ENCODE measurements around the gene ZCCHC24. TPM values are rescaled to one million over a fixed set of nuclear protein-coding genes. Genes with fewer than 3 reads are reported as not detected.

The ZCCHC24 gene
- total RNA-seq, 6 experiments from 2014 or later = 33.2 to 40.3 (median 37.5) TPM

GRCh38 chr10:79377557-79378382 lies 67.7 kb downstream of the ZCCHC24 start:
- Mint-ChIP-seq H3K4me3 (no peak overlapping the region), H3K9me3 (no peaks in the 10 kb centered on the region)

GRCh38 chr10:79376751-79377556 lies 68.5 kb downstream of the ZCCHC24 start:
- no peaks in the 10 kb centered on the region; the same call in 1 of the 2 replicates for H3K36me3 Mint-ChIP-seq (ENCODE audit: low read depth)
- DNase-seq = no peak
- H3K4me3 Mint-ChIP-seq = no peak overlapping the region
- peaks cover 54% of the 10 kb centered on the region for H3K4me1 Mint-ChIP-seq (ENCODE audit: low read depth)
- H3K27ac Mint-ChIP-seq = no peak overlapping the region
- TF ChIP-seq CTCF (IDR thresholded peaks at IDR 0.05) = no peak
- no peaks in the 10 kb centered on the region for H3K9me3 Mint-ChIP-seq
- H3K27me3 Mint-ChIP-seq (ENCODE audit: insufficient read depth) = peaks cover 8% of the 10 kb centered on the region

More at GRCh38 chr10:79377557-79378382, 67.7 kb downstream of the ZCCHC24 start:
- peaks cover 9% of the 10 kb centered on the region for H3K27me3 Mint-ChIP-seq (ENCODE audit: insufficient read depth)
- no peak for TF ChIP-seq CTCF (IDR thresholded peaks at IDR 0.05)
- H3K4me1 Mint-ChIP-seq (ENCODE audit: low read depth) = peaks cover 61% of the 10 kb centered on the region
- H3K36me3 Mint-ChIP-seq (ENCODE audit: low read depth) = peaks cover 4% of the 10 kb centered on the region
- DNase-seq = no peak
- H3K27ac Mint-ChIP-seq = no peak overlapping the region

GRCh38 chr10:79376078-79376628 lies 69.3 kb downstream of the ZCCHC24 start:
- H3K4me1 Mint-ChIP-seq (ENCODE audit: low read depth) = peaks cover 46% of the 10 kb centered on the region
- no peaks in the 10 kb centered on the region for H3K9me3 Mint-ChIP-seq
- H3K27ac Mint-ChIP-seq = peak overlapping the region; percentile 82; the same call in 1 of the 2 replicates
- no peak for TF ChIP-seq CTCF (IDR thresholded peaks at IDR 0.05)
- H3K27me3 Mint-ChIP-seq (ENCODE audit: insufficient read depth) = peaks cover 4% of the 10 kb centered on the region
- H3K36me3 Mint-ChIP-seq (ENCODE audit: low read depth) = no peaks in the 10 kb centered on the region; the same call in 1 of the 2 replicates
- H3K4me3 Mint-ChIP-seq = no peak overlapping the region
- DNase-seq = no peak

- peaks cover 4% of the 10 kb centered on the region for H3K27me3 Mint-ChIP-seq (ENCODE audit: insufficient read depth)
- TF ChIP-seq CTCF (IDR thresholded peaks at IDR 0.05) = no peak
- H3K36me3 Mint-ChIP-seq (ENCODE audit: low read depth) = no peaks in the 10 kb centered on the region; the same call in 1 of the 2 replicates
- peak; percentile 42 for DNase-seq
- peak overlapping the region; percentile 82; the same call in 1 of the 2 replicates for H3K27ac Mint-ChIP-seq
- H3K9me3 Mint-ChIP-seq = peaks cover 5% of the 10 kb centered on the region
- H3K4me3 Mint-ChIP-seq = no peak overlapping the region
- peaks cover 42% of the 10 kb centered on the region for H3K4me1 Mint-ChIP-seq (ENCODE audit: low read depth)
Observed at GRCh38 chr10:79375321-79376077, 69.9 kb downstream of the ZCCHC24 start.

Data from HFFc6 (cell line).